Left colon (tissue), 2 donors: Measurements from ENCODE around the gene SLC16A13. TPM values are rescaled to one million over a fixed set of nuclear protein-coding genes. Genes with fewer than 3 reads are reported as not detected.

ENCODE experiments used
- ATAC-seq: fragments of 200-7000 bp; cut with Tn5 transposase; one replicate; pipeline ENCODE4 v1.9.1; 2020; ENCODE audit warnings: mild to moderate bottlenecking, moderate library complexity
- DNase-seq, 2 donors: peaks; one replicate each; pipeline ENCODE4 v3.0.0-alpha.2; 2020
- intact Hi-C, 2 donors: fragments of 100-400 bp; cut with DNase I in 1 of 2; cut with micrococcal nuclease in 1 of 2; formaldehyde crosslinking; loops; one replicate each; pipeline versions ENCODE4 v1.11.2 to v1.14.0; 2022; cut with DNase I, micrococcal nuclease
- total RNA-seq, 2 donors: library from RNA; stranded (reverse); fragmentation: NEBNext Ultra II Directional; extraction: Animal tissue kit (Norgen Biotek cat#: 25700); gene quantifications; one replicate each; pipeline ENCODE4 v1.2.1, GENCODE V29; 2021
- donor health status: DM: no; HTN: no; CAD: no.
- donor health status: DM: yes; HTN: yes; CAD: no.

The SLC16A13 gene
- total RNA-seq, 2 donors from 2014 or later = 9.0 to 10.0 TPM

DNA sequence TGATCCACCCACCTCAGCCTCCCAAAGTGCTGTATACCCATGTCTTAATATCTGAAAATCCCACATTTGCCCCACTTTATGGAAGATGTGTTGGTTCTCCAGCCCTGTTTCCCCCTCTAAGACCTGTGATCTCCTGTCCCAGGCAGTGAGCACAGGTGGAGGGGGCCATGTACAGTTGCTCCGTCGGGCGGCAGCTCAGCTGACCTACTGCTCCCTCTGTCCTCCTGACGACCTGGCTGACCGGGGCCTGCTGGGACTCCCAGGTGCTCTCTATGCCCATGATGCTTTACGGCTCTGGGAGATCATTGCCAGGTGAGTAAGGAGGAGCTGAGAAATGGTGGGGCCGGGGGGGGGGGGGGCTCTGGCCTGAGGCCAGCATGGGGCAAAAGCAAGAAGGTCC is 30.1 kb upstream of the SLC16A13 start:
- intact Hi-C loops = no loop called here
- no peak for ATAC-seq
- DNase-seq = no peak

DNA sequence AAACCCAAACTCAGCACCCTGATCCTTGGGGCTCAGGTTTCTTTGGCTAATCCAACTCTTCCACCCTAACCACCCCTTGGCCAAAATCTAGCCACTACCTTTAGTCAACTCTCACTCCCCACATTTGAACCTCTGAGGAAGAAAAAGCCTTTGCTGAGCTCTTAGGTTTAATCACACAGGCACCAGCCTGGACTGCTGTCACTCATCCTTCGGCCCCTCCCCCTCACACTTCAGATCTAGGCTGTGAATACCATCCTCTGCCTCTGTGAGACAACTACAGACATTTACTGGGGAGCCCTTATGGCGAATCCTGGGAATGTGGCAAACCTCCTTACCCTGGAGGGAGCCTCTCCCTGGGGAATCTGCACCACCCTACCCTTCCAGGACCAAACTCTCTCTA is 28.7 kb upstream of the SLC16A13 start:
- DNase-seq (no peak), ATAC-seq (no peak)
- intact Hi-C loops = no loop called here

- DNase-seq = no peak
- ATAC-seq = no peak
- intact Hi-C loops = no loop called here
Measured at GRCh38 chr17:7010523-7010922, 25.3 kb upstream of the SLC16A13 start.

- DNase-seq = no peak
- no peak for ATAC-seq
- intact Hi-C loops = no loop called here
Measured at GRCh38 chr17:7011415-7011814, 24.4 kb upstream of the SLC16A13 start.

- no peak for DNase-seq
- intact Hi-C loops = no loop called here
- no peak for ATAC-seq
Measured at GRCh38 chr17:7011942-7012254, 23.9 kb upstream of the SLC16A13 start.

GRCh38 chr17:7014261-7014994 is 21.4 kb upstream of the SLC16A13 start:
- intact Hi-C loops = no loop called here
- ATAC-seq (peak; percentile 83), DNase-seq (peak; percentile 98 to 99)

- intact Hi-C loops = no loop called here
- ATAC-seq = no peak
- DNase-seq = no peak
Measured at GRCh38 chr17:7014995-7015958, 20.5 kb upstream of the SLC16A13 start.

DNA sequence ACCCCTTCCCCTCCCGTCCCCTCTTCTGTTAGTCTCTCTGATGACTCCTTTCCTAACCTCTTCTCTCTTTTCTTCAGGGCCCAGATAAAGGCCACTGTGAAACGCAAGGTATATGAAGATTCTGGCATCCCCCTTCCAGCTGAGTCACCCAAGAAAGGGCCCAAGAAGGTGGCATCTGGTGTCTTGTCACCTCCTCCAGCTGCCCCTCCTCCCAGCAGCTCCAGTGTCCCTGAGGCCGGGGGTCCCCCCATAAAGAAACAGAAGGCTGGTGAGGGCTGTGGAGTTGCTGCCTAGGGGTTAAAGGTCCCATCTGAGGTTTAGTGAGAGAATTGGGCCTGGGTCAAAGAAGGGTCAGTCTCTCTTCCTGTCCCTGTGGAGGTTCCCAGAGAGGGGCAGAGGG is 19.4 kb upstream of the SLC16A13 start:
- DNase-seq = no peak
- ATAC-seq = no peak
- intact Hi-C loops = no loop called here

DNA sequence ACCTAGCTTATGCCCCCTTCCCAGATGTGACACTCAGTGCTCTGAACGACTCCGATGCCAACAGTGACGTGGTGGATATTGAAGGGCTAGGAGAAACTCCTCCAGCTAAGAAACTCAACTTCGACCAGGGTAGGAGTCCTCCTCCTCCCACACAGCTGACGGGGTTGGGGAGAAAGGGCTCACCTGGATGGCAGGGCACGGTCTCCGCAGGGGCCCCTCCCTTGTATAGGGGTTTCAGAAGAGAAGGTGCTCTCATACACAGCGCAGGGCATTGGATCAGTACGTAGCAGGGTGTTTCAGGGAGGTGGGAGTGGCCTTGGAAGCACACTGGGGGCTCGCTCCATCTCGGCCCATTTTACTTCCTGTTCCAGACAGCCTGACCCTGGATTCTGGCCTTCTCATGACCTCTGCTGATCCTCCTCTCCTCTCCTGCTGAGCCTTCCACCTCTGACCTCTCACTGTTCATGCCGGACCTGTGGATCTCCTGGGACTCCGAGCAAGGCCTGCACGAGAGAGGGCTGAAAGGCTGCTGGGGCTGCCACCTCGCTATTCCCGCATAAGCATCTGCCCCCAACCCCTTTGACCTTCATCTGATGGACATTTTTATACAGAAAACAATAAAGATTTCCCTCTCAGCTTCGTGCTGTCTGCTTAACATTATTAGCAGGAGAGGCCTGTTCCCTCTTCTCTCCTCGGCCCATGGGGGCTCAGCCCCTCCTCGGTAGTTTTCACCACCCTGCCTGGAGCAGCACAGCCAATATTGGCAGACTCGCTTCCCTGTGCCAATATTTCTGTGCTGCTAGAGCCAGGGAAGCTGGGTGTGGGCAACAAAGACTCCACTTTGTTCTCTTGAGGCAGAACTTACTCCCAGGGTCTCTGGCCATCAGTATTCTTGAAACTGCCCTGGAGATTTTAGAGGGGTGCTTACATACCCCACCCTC is 18.7 kb upstream of the SLC16A13 start:
- intact Hi-C loops = no loop called here
- DNase-seq = no peak

GRCh38 chr17:7017827-7018200 is 18.0 kb upstream of the SLC16A13 start:
- intact Hi-C loops = no loop called here

More for the DNA sequence above, 18.7 kb upstream of the SLC16A13 start:
- ATAC-seq = no peak

DNA sequence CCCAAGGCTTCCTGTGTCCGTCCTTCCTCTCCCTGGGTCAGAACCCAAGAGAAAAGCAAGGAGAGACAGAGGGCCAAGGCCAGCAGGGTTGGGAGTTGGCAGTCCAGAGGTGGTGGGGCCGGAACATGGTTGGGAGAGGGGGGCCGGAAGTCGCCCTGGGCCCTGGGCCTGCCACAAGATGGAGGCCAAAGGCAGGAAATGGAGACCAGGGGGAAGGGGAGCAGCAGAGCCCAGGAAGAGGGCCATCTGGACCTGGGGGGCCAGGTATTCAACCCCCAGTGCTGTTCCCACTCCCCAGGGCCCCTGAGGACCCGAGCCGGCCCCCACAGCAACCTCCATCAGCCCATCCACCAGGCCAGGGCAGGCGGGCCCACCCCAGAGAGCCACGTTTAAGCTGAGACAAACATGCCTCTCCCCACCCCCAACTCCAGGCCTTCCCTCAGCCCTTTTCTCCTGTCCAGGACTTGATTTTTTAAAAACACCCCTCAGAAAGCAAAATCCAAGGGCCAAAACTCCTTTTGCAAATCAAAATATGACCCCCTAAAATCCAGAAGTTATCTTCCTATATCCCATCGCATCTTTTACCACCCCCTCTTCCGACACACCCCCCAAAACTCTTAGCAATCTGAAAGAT is 17.4 kb upstream of the SLC16A13 start:
- ATAC-seq = no peak
- intact Hi-C loops = no loop called here
- DNase-seq = no peak

More at GRCh38 chr17:7017827-7018200, 18.0 kb upstream of the SLC16A13 start:
- DNase-seq (no peak), ATAC-seq (no peak)

GRCh38 chr17:7019367-7019766 is 16.4 kb upstream of the SLC16A13 start:
- ATAC-seq = no peak
- DNase-seq = no peak
- intact Hi-C loops = no loop called here

DNA sequence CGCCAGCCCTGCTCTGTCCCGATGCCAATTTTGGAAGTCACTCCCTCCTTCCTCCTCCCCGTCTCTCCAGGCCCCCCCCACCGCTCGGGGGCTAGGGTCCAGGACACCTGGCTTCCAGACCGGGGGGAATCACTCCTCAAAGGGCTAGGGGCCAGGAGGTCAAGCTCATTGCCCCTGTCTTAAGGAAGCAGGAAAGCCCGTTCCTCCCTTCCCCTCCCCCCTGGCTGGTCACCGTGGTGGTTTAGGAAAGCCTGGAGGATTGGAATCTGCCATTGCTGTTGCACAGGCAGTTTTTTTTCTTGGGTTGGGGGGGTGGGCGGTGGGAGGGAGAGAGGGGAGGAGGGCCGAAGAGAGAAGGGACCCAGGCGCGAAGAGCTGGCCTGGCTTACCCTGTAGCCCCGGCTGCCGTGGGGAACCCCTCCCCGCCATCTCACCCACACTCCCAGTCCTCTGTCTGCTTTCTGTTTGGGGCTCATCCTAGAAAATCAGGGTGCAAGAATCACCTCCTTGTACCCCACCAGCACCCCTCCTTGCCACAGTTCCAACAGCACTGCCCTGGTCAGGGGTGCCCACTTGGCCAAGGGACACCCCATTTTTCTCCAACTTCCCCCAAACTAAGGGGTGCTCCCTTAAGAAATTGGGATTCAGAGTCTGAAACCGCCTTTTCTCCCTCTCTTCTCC is 15.8 kb upstream of the SLC16A13 start:
- intact Hi-C loops = no loop called here
- DNase-seq (peak; percentile 67 to 68), ATAC-seq (no peak)

DNA sequence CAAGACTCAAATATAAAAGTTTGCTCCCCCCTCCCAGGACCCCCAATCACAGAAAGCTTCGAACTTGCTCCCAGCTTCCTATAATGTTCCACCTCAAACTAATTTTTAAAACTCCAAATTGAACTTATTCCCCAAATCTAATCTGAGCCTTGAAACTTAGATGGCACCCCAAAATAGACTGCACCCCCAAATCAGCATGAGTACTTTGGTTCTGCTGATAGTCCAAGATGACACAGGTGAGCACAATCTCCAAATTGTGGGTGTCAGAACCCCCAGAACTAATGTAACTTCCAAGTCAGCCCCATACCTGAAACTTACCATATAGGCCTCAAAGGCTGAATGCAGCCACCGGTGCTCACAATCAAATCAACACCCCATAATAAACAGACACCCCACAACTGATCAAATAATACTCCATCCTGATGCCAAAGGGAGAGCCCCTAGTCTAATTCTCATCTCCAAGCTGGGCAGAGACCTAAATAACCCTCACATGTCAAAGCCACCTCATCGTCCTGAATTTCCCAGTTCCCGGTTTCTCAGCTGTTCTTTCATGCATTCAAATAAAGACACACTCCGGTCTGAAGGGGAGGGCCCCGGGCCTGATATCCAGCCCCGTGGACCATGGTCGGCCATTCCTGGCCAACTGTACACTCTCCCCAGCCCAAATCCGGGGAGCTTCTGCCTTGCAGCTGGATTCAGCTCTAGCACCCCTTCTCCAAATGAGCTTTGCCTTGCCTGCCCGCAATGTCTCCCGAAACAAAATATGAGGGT is 14.7 kb upstream of the SLC16A13 start:
- DNase-seq (no peak), ATAC-seq (no peak)
- intact Hi-C loops = no loop called here

DNA sequence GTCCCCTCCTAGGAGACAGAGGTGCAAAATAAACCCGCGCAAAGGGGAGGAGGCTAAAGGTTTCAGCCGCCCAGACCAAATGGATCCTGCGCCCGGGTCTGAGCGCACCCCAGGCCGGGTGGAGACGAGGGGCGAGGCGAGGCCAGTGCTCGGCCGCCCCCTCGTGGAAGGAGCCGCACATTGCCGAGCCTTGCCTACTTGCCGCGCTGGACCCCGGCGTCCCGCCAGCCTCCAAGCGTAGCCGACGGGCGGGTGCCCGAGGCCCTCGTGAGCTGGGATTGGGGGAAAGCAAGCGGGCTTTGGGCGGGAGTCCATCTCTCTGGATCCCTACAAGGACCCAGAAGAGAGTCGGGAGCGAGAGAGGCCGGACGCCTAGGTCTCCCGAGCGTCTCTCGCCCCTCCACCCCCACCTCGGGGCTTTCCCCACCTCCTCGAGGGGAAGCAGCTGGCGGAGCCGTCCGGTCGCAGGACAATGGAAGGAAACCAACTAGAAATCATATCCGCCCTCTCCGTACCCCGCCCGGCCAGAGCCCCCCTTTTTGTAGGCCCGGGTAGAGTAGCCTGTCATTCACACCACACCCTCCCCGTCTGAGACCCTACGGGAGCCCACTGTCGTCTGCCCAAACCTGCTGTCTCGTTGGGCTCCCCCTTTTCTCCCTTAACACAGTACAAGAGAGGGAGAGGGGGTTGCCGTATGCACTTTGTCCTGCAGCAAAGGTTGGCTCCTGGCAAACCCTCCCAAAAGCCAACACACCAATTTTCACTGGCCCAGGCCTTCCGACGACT is 13.6 kb upstream of the SLC16A13 start:
- ATAC-seq (peak; percentile 65), DNase-seq (peak in 1 of 2 donors; percentile 83)
- intact Hi-C loops = no loop called here

DNA sequence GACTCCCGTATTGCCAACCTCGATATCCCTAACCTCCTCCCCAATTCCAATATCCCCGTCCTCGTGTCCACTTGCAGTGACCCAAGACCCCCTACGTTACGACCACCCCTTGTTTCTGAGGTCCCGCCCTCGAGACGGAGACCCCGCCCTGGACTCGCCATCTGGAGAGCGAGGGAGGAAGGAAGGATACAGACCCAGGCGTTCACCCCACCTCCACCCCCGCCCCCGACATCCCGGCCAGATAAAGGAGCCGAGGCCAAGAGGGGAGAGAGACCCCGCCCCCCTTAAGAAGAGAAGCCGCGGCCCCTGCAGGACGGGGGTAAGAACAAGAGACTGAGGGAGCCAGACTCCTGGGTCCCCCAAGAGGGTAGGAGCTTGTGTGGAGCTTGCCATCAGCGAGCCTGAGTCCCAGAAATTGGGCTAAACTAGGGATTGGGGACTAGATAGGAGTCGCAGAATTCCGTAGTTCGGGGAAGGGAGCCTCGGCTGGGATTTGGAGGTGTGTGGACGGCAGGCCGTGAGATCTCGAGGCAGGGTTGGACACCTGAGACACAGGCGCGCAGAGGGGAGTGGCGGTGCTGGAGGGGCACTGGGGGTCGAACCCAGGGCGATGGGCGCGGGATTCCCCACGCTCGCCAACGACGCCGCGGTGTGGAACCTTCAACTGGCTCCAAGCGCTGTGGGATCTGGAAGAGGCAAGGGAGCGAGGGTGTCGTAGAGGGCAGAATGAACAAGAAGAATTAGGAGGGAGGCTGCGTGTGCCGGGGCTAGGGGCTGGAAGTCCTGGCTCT is 12.8 kb upstream of the SLC16A13 start, which contains the start of gene BCL6B:
Gene BCL6B, plus strand, starts transcription at position 270 of the 791 bp plus-strand sequence. CDS start 622 bp downstream, outside the sequence.
- intact Hi-C loops = no loop called here
- ATAC-seq = peak; percentile 2
- DNase-seq = no peak
